Adipocyte (in vitro differentiated cells): Measurements from ENCODE around the gene PLSCR4.

Experiments used
- DNase-seq: peaks from one replicate; pipeline ENCODE4 v3.0.0-alpha.2; 2015; ENCODE audit warnings: low read depth
- H3K27me3 ChIP-seq: replicated peaks from 2 replicates; pipeline ENCODE4 v1.7.0; 2013; ENCODE audit warnings: mild to moderate bottlenecking, low read length, moderate library complexity; ENCODE audit not compliant: control insufficient read depth, insufficient read depth
- H3K36me3 ChIP-seq: 2 replicates; pipeline ENCODE4 v1.7.0; 2013; ENCODE audit warnings: low read length, mild to moderate bottlenecking, moderate library complexity; ENCODE audit not compliant: control insufficient read depth, insufficient read depth, severe bottlenecking
- H3K4me1 ChIP-seq: 2 replicates; pipeline ENCODE4 v1.7.0; 2013; ENCODE audit warnings: mild to moderate bottlenecking, low read length, moderate library complexity; ENCODE audit not compliant: control insufficient read depth, insufficient read depth
- H3K4me3 ChIP-seq: 2 replicates; pipeline ENCODE4 v1.7.0; 2013; ENCODE audit warnings: mild to moderate bottlenecking, low read length, moderate library complexity
- H3K9ac ChIP-seq: 2 replicates; pipeline ENCODE4 v1.7.0; 2013; ENCODE audit warnings: mild to moderate bottlenecking, low read length, moderate library complexity
- H3K9me3 ChIP-seq: 2 replicates; pipeline ENCODE4 v1.7.0; 2013; ENCODE audit warnings: mild to moderate bottlenecking, low read length, moderate library complexity; ENCODE audit not compliant: control insufficient read depth

Gene PLSCR4

GRCh38 chr3:146159616-146160320 lies 91.1 kb downstream of the PLSCR4 start:
- Histone ChIP-seq H3K36me3 (no peaks in the 10 kb centered on the region), H3K9ac (peak overlapping the region; percentile 93), H3K27me3 (no peaks in the 10 kb centered on the region), H3K4me1 (peaks cover 61% of the 10 kb centered on the region), H3K4me3 (peak overlapping the region; percentile 98), H3K9me3 (no peaks in the 10 kb centered on the region)
- DNase-seq = no peak

DNA sequence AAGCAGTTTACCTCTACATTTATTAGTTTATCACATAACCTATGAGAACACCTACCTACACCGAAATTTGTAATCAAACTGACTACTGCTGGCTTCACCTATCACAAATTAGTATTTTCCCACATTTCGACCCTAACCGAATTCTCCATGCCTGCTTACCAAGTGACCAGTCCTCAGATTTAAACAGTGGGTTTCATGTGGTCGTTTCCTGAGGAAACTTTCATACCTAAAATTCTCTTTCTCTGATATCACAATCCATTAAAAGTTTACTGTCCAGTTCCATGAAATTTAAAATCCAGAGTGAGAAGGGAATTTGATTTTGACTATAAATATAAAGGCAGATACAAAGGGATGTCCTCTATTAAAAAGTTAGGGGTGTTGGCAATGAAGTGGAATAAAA lies 91.9 kb downstream of the PLSCR4 start:
- peak overlapping the region; percentile 98 for H3K4me3 ChIP-seq
- H3K27me3 ChIP-seq = no peaks in the 10 kb centered on the region
- H3K9me3 ChIP-seq = no peaks in the 10 kb centered on the region
- DNase-seq = no peak
- no peaks in the 10 kb centered on the region for H3K36me3 ChIP-seq
- peak overlapping the region; percentile 93 for H3K9ac ChIP-seq
- H3K4me1 ChIP-seq = peaks cover 54% of the 10 kb centered on the region

GRCh38 chr3:146157325-146158060 lies 93.4 kb downstream of the PLSCR4 start:
- no peak for DNase-seq
- H3K9me3 ChIP-seq = no peaks in the 10 kb centered on the region
- H3K4me1 ChIP-seq = peaks cover 43% of the 10 kb centered on the region
- H3K4me3 ChIP-seq = peak overlapping the region; percentile 55
- H3K9ac ChIP-seq = no peak overlapping the region
- H3K27me3 ChIP-seq = no peaks in the 10 kb centered on the region
- no peaks in the 10 kb centered on the region for H3K36me3 ChIP-seq

DNA sequence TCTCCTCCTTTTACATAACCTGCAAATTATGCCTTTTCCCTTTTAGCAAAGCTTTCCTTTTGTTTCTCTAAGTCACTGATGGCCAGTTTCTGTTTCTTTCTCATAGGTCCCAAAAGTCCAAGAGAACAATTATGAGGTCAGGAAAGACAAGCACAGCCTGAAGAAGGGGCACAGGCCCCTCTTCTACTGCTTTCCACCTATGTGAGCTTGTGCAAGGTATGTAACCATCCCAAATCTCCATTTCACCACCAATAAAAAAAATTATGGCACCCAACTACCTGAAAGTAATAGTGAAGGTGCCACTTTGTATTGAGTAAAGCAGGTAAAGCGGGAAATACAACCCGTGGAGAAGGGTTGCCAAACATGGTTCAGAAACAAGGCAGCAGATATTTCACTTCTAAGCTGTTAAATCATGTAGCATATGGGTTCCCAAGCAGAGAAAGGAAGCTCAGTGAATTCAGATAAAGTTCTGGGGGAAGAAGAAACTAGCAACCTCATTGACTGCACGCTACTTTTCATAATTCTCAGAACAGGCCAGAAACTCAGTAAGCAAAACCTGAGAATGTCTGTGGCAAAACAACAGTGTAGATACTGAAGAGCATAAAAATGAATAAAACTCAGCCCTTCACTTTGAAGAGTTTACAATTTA lies 94.1 kb downstream of the PLSCR4 start:
- Histone ChIP-seq H3K36me3 (no peaks in the 10 kb centered on the region), H3K27me3 (no peaks in the 10 kb centered on the region), H3K4me1 (peaks cover 36% of the 10 kb centered on the region), H3K9me3 (no peaks in the 10 kb centered on the region), H3K4me3 (peak overlapping the region; percentile 55), H3K9ac (peak overlapping the region; percentile 47)
- no peak for DNase-seq

DNA sequence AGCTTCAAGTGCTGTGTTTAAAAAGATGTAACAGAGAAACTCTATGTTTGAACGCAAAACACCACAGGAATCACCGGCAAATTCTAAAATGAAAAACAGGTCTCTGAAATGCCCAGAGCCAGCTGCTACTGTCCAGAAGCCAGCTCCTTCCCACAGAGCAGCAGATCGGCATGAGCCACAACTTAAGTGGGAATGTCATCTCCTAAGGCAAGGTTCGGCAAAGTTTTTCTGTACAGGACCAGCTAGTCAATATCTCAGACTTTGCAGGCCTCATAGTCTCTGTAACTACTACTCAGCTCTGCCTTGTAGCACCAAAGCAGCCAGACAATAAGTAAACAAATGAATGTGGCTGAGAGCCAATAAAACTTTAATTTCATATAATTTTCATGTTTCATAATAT lies 94.8 kb downstream of the PLSCR4 start:
- peak overlapping the region; percentile 47 for H3K9ac ChIP-seq
- peaks cover 35% of the 10 kb centered on the region for H3K4me1 ChIP-seq
- peak overlapping the region; percentile 55 for H3K4me3 ChIP-seq
- peak; percentile 63 for DNase-seq
- peaks cover 3% of the 10 kb centered on the region for H3K36me3 ChIP-seq
- no peaks in the 10 kb centered on the region for H3K9me3 ChIP-seq
- no peaks in the 10 kb centered on the region for H3K27me3 ChIP-seq

DNA sequence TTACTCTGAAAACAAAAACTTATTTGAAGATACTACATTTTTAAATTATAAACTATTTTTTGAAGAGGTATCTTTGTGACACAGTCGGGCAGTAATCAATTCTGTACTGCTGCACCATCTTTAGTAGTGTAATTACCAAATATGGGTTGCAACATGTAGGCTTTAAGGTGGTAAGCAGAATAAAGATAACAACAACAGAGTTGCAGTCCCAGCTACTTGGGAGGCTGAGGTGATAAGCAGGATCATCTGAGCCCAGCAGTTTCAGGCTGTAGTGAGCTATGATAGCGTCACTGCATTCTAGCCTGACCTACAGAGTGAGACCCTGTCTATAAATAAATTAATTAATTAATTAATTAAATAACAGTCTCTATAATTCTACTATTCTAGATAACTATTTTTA lies 95.9 kb downstream of the PLSCR4 start:
- H3K27me3 ChIP-seq = no peaks in the 10 kb centered on the region
- H3K9me3 ChIP-seq = no peaks in the 10 kb centered on the region
- peaks cover 7% of the 10 kb centered on the region for H3K36me3 ChIP-seq
- no peak overlapping the region for H3K4me3 ChIP-seq
- H3K4me1 ChIP-seq = peaks cover 35% of the 10 kb centered on the region
- H3K9ac ChIP-seq = no peak overlapping the region
- DNase-seq = no peak

DNA sequence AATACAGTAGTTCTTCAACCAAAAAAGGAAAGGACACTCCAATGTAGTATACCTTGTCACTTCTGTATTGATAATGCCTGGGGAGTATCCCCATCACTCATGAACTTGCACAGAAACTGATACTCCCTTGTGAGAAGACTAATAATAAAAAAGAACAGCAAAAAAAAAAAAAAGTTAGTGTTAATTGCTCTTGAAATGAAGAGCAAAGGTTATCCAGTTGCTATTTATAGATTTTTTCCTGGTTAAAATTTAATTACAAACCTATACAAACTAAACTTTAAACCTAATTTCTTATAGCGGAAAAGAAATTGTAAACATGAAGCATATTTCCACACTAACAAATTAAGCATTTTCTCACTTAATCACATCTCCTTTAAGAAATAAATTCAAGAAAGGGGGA lies 96.6 kb downstream of the PLSCR4 start:
- Histone ChIP-seq H3K9ac (no peak overlapping the region), H3K9me3 (no peaks in the 10 kb centered on the region), H3K27me3 (no peaks in the 10 kb centered on the region), H3K4me3 (no peak overlapping the region), H3K4me1 (peaks cover 35% of the 10 kb centered on the region), H3K36me3 (peaks cover 7% of the 10 kb centered on the region)
- no peak for DNase-seq

- Histone ChIP-seq H3K9ac (no peak overlapping the region), H3K36me3 (peaks cover 7% of the 10 kb centered on the region), H3K27me3 (no peaks in the 10 kb centered on the region), H3K4me3 (no peak overlapping the region), H3K9me3 (no peaks in the 10 kb centered on the region), H3K4me1 (peaks cover 33% of the 10 kb centered on the region)
- DNase-seq = no peak
Measured at GRCh38 chr3:146153429-146153828, 97.5 kb downstream of the PLSCR4 start.

- H3K36me3 ChIP-seq = peaks cover 7% of the 10 kb centered on the region
- H3K4me1 ChIP-seq = peaks cover 33% of the 10 kb centered on the region
- H3K9me3 ChIP-seq = no peaks in the 10 kb centered on the region
- no peaks in the 10 kb centered on the region for H3K27me3 ChIP-seq
- H3K4me3 ChIP-seq = no peak overlapping the region
- no peak for DNase-seq
- no peak overlapping the region for H3K9ac ChIP-seq
Measured at GRCh38 chr3:146152834-146153233, 98.1 kb downstream of the PLSCR4 start.

- Histone ChIP-seq H3K27me3 (no peaks in the 10 kb centered on the region), H3K9ac (peak overlapping the region; percentile 50), H3K36me3 (peaks cover 11% of the 10 kb centered on the region), H3K4me3 (no peak overlapping the region), H3K9me3 (no peaks in the 10 kb centered on the region), H3K4me1 (peaks cover 21% of the 10 kb centered on the region)
- peak; percentile 81 for DNase-seq
Measured at GRCh38 chr3:146148468-146148931, 102.4 kb downstream of the PLSCR4 start.

- no peak overlapping the region for H3K4me3 ChIP-seq
- H3K27me3 ChIP-seq = no peaks in the 10 kb centered on the region
- peaks cover 3% of the 10 kb centered on the region for H3K36me3 ChIP-seq
- H3K9me3 ChIP-seq = no peaks in the 10 kb centered on the region
- H3K4me1 ChIP-seq = peaks cover 35% of the 10 kb centered on the region
- no peak for DNase-seq
- no peak overlapping the region for H3K9ac ChIP-seq
Measured at GRCh38 chr3:146145642-146146041, 105.3 kb downstream of the PLSCR4 start.
